ENCODE data around the gene CPLANE2.
A peak's percentile ranks its signal among the peaks of the same experiment; 100 is the strongest.
"Not testable (repeated sequence)": the region's sequence is repeated elsewhere in the genome, so short reads cannot be mapped to it uniquely, and the experiment has no call there.

Gene CPLANE2

DNA sequence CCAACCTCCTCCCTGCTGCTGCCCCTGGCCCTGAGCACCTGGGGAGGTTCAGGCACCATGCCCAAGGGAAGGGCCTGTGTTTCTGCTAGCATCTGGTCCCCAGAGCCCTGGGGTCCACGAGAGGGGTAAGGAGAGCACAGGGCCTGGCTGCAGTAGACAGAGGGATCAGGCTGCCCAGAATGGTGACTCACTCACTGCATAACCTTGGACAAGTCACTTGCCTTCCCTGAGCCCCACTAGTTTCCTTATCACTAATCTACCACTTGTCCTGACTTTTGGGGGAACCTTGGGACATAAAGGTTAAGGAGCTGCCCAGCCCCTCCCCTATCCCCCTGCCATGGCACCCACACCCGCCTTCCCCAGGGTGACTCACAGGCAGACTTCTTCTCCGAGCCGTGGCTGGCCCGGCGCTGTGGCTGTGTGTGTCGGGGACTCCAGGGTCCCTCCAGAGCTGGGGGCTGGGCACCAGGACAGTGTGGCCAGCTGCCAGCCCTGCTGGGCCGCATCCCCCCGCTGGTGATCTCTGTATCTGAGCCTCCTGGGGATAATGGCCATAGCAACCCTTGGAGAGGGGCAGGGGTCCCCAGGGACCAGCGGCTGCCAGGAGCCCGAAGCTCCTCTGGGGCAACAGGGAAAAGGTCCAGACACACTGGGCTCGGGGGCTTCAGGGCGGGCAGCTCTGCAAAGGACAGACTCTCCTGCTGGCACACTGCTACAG is 28.6 kb downstream of the CPLANE2 start:
- no peak for DNase-seq

DNA sequence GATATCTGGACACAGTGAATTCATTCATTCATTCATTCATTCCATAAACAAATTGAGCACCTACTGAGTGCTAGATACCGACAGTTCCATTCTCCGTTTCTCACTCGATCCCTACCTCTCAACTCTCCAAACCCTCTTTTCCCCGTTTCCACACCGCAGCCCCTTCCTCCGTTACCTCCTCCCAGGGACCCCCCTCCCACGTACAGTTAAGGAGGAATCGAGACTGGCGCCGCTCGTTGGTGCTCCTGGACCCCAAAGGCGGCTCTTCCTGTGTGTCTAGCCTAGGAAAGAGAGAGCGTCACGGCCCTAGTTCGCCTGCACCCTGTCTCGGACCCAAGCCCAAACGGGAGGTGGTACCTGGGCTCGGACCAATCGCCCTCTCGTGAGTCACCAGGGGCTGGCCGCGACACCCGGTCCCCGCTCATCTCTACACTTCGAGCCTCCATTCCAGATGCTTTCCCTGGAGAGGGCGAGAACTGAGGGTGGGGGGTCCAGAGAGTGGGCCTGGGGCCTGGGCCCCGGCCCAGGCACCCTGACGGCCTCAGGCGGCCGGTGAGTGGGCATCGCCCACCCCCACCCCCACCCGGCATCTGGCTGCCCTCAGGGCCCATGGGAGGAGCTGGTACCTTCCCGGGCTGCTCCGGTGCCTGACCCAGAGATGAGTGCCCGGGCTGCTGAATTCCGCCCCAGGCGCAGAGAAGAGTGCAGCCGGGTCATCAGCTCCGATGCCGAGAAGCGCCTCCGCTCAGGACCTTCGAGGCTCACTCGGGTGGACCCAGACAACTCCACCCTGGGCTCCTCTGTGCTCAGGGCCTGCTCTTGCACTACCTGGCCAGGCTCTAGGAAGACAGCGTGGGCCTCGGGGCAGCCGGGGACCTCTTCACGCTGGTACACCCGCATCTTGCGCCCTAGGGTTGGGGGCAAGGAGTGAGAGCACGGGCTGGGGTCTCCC is 29.4 kb downstream of the CPLANE2 start:
- DNase-seq: no peak

DNA sequence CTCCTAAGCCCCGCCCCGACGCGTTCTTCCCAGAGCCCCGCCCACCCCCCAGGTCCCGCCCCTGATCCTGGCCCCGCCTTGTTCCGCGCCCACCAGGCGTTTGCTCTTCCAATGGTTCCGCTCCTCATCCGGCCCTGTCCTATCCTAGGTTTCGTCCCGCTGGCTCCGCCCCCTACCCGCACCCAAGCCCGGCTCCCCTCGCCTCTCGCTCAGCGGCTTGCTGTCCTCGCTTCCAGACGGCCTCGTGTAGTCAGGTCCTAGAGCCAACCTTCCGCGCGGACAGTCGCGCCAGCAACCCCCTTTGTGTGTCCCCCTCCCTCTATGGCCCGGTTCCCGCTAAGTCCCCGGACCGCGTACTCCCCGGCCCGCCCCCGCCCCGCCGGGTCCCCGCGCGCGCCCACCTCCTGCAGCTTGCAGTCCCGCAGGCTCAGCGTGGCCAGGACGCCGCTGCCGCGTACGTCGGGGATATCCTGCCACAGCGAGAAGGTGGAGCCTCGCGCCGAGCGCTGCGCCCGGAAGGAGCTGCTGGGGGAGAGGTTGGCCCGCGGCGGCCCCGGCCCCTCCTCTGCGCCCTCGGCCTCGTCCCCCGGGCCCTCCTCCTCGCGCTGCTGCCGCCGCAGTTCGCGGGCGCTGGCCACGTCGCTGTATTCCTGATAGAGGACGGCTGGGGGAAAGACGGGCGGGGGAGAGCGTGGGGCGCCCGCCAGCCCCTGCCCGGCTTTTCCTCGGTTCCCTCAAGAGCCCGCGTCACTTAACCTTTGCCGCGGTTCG is 30.3 kb downstream of the CPLANE2 start:
- peak; percentile 94 to 95 for DNase-seq

DNA sequence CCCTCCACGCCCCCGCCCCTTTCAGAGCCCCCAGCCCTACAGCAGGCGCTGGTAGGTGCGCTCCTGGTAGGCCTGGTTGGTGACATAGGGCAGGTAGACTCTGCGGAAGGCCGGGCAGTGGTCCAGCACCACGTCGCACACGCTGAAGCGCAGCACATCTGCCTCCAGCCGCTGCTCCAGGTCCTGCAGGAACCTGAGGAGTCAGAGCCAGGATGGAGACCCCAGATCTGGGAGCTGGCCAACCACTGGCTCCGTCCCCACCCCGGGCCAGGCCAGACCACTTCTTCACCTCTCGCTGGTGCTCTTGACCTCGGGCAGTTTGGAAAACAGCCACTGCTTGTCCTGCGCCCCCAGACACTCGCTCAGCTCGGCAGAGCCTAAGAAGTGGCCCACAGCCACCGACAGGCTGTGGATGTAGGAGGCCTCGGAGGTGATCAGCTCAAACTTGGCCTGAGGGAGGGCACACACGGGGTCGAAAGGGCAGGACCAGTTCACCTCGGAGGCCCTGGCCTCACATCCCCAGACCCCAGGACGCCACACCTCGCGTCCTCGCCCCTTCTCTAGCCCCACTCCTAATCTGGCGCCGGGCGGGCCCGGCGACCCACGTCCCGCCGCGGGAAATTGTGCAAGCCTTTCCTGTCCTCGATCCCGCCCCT is 31.0 kb downstream of the CPLANE2 start:
- DNase-seq: no peak

DNA sequence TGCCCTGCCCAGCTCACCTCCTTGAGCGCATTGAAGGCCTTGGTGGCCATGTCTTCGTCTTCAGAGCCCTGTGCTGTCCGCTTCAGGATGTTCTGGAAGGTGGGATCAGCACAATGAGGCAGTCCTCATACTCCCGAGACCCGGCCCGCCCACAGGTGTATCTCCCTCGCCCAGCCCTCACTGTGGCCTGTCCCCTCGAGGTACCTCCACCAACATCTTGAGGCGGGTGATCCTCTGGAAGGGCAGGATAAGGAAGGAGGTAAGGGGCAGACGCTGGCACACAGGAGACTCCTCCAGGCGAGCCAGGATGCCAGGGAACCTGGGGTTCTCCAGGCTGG is 31.7 kb downstream of the CPLANE2 start:
- no peak for DNase-seq

DNA sequence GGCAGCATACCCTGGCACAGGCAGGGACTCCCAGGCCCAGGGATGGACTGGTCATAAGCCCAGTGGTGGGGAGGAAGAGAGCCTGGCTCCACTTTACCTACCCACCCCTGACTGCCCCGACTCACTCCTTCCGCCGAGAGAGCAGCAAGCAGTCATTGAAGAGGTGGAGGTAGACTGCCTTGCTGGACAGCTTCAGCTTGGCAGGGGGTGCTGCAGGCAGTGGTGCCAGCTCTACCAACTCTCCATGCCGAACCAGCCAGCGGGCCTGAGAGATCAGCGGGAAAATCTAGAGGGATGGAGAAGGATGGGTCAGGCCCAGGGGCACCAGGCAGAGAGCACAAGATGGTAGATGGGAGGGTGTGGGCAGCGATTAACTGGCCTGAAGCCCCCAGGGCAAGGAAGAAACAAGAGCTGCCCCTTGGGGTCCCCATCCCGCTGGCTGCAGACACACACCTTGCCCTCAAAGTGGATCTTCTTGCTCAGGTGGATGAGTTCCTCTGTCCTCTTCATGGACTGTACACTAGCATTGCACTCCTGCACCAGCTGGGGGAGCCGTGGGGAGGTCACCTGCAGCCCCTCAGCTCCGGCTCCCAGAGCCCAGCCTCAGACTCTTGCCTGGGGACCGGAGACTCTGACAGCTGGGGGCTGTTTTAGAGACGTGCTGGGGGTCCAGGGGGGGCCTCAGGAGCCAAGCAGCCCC is 32.2 kb downstream of the CPLANE2 start:
- DNase-seq: peak; percentile 39 to 42

DNA sequence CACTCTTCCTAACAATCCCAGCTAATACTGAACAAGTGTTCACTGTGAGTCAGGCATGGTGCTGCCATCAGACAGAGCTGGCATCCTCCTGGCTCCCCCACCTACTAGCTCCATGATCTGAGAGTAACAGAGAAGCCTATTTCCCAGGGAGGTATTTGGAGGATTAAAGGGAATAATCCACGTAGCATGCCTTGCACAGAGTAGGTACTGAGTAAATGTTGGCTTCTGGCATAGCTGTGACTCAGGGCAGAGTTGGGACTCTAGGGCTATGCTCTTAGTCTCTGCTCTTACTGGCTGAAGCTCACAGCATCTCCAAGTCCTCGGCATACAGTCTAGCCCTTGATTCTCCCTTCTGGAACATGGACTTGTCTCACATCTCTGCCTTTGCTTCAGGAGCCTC is 32.8 kb downstream of the CPLANE2 start:
- DNase-seq: no peak

DNA sequence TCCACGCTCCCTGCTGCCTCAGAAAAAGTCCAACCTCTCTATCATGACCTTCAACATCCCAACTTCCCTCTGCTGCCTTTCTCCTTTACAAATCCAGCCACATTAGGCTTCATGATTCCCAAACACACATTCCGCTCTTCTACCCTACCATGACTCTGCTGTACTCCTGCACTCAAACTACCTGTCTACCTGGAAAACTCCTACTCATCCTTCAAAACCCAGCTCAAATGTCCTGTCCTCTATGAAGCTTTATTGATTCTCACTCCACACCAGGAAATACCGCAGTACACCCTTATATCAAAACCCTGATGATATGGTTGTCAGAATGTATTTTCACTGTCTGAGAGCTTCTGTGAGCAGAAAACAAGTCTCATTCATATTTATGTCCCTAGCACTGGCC is 33.4 kb downstream of the CPLANE2 start:
- no peak for DNase-seq

DNA sequence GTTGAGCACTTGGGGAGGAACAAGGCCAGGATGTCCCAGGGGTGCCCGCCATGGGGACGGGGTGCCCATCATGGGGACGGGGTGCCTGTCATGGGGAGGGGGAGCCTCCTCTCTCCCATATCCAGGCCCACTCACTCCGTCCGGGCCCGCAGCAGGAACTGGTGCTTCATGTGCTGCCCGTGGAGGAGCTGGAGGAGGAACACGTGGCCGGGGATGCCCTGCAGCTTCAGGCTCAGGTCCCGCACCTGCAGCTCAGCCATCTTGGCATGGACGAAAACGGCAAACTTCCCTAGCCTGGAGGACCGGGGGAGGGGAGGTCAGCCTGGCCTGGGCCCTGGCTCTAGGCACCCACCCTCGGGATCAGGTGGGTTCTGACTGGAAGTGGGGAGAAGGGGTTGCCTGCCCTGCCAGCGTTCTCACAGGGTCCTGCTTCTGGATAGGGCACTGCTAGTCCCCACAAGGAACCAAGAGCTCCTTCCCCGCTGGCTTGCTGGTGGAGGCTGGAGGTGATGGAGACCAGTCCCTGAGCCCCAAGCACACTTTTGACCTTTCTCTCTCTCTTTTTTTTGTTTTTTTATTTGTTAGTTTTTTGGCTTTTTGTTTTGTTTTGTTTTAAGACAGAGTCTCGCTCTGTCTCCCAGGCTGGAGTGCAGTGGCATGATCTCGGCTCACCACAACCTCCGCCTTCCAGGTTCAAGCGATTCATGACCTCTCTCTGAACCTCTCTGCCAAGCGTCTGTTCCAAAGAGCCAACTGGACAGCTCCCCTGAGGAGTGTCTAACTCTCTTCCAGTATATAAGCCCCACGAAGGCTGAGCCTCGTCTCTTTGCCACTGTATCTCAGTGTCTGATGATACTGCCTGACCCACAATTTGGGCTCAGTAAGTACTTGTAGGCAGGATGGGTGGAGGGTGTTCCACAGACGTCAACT is 34.4 kb downstream of the CPLANE2 start:
- no peak for DNase-seq

DNA sequence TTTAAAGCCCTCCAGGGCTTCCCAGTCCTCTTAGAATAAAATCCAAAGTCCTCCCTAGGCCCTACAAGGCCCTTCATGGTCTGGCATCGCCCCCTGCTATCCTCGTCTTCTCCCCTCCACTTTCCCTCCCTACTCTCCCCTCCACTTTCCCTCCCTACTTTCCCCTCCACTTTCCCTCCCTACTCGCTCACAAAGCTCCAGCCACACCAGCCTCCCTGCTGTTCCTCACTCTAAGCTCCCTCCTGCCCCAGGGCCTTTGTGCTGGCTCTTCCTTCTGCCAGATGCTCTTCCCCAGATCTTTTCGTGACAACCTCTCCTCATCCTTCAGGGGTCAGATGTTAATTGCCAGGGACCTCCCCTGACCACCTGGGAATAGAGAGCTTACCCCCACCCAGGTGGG is 37.3 kb downstream of the CPLANE2 start:
- no peak for DNase-seq

DNA sequence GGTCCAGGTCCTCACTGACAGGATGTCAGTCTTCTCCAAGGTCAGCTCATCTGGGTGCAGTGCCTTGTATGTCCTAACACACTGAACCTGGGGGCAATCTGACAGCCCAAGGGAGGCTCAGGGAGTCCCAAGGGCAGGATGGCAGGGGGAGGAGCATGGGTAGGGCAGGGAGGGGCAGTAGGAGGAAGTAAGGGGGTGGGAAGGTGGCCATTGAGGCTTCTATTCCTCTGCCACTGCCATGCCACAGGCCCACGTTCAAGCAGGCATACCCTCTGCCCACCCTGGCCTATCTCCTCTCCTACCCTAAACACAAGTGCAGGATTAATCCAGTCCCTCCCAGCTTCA is 37.9 kb downstream of the CPLANE2 start:
- no peak for DNase-seq

DNA sequence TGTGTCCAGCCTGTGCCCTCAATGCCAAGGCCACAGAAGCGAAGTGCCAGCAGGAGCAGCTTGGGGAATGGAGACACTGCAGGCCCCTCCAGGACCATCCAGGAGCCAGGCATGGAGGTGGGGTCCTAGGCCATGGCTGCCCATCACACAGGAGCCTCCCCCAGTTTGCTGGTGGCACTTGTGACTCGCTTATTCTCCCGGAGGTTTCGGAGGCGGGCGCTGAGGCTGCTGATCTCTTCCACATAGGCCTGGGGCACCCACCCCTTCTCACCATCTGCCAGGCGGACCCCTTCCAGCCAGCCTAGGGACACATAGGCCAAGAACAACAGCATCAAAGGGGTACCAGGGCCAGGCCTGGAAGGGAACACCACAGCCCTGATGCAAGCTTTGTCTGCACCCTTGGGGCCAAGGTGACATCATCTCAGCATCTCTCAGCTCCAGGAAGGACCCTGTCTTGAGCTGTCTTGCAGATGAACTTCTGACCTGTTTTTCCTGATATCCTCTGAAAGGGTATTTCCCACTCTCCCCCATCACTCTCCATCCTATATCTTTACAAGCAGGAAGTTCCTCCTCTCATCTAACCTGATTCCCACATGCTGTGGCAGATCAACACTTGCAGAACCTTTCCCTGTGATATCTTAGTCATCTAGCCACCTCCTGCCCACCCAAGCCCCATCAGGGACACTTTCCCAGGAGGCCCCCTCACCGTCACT is 38.4 kb downstream of the CPLANE2 start:
- no peak for DNase-seq

DNA sequence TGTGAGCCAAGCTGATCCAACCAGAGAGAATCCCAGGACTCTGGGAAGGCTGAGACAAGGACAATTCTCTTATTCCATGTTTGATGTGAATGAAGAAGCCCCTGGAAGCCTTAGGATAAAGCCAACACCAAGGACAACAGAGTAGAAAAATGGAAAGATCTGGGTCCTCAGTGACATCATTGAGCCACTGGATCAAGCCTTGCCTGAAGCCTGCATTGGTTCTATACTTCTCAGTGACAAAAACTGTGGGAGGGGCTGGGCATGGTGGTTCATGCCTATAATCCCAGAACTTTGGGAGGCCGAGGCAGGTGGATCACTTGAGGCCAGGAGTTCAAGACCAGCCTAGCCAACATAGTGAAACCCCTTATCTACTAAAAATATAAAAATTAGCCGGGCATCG is 40.1 kb downstream of the CPLANE2 start:
- no peak for DNase-seq

DNA sequence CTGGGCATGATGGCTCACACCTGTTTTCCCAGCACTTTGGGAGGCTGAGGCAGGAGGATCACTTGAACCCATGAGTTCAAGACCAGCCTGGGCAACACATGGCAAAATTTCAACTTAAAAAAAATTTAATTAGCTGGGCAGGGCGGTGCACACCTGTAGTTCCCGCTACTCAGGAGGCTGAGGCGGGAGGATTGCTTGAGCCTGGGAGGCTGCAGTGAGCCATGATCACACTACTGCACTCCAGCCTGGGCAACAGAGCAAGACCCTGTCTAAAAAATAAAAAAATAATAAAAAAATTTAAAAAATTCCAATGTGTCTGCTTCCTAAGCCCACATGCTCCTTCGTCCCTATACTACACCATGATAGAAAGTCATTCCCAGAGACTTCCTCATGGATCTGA is 40.8 kb downstream of the CPLANE2 start:
- not testable (repeated sequence) for DNase-seq

DNA sequence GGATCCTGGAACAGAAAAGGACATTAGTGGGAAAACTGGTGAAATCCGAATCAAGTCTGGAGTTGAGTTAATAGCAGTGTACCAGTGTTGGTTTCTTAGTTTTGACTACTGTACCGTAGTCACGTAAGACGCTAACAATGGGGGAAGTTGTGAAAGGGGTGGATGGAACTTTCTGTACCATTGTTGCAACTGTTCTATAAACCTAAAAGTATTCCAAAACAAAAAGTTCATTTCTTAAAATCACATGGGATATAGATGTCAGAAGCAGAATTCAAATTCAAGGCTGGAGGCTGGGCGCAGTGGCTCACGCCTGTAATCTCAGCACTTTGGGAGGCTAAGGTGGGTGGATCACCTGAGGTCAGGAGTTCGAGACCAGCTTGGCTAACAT is 41.5 kb downstream of the CPLANE2 start:
- no peak for DNase-seq

DNA sequence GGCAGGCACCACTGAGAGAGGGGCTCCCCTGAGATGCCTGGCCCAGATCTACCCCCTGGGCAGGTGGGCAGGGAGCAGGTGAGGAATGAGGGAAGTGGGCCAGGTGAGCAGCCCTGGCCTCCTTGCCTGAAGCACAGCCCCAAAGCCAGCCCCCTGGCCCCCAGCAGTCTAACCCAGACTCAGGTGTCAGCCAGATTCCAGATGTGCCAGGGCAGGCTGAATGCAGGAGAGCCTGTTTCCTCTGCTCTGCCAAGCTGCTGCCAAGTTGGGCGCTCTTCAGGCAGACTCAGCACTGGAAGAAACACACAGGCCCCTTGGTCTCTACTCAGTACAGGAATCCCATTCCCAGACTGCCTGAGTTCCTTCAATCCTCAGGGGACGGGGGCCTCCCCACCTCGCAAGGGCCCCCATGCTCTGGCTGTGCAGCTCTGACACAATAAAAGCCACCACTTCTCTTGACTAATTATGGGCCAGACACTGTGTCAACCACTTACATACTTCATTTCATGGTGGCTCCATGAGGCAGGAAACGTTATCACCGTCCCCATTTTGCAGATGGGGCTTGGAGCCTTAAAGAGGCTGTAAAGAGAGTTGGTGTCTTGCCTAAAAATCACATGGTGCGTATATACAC is 45.0 kb downstream of the CPLANE2 start:
- no peak for DNase-seq

DNA sequence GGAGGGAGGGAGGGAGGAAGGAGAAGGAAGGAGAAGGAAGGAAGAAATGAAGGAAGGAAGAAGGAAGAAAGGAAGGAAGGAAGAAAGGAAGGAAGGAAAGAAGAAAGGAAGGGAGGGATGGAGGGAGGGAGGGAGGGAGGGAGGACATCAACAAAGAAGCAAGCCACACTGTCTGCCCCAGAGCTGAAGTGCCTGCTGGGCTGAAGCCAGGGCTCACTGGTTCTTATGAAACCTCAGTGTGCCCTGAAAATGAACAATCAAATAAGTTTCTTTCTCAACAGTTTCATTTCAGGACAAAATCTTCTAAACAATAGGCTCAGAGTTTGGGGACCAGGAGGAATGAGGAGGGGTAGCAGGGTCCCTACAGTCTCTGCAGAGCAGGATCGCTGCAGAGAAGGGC is 45.7 kb downstream of the CPLANE2 start:
- DNase-seq: no peak

DNA sequence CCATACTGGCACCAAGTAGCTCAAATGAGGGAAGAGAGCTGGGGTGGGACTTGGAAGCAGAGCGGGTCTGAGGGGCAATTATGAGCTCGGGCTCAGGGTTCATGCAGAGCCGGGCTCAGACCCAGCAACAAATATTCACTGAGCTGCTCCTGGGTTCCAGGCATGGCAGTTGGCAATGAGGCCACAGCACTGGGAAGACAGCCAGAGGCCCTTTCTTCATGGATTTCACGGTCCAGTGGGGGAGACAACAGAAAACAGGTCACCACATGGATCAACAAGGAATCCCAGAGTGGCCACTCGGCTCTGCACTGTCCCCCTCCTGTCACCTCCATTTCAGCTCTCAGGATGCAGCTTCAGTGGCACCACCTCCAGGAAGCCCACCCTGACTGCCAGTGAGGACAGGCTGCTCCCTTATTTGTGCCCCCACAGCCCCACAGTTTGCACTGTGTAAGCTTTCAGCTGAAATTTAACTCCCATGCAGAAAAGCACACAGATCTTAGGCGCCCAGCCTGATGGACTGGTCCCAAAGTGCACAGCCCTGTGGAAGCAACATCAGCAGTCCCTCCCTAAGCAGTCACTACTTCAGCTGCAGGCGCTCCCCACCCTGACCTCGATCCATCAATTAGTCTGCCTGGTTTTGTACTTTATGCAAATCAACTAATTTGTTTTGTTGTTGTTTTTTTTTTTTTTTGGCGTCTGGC is 46.9 kb downstream of the CPLANE2 start:
- DNase-seq: no peak

DNA sequence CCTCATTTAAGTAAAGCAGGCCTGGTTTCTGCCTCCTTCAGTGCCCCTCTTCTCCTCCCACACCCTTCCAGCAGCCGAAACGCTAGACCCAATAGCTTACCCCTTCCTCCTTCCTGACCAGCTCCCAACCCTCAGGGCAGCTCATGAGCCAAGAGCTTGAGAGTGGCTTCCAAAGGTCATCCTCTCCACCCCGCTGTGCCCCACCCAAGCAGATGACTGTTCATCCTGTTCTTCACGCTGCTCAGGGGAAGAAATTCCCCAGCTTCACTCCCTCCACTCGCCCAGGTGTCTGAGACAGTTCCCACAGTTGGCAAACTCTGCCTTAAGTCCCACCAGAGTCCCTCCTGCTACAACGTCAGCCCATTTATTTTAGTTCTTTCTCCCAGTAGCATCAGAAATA is 48.0 kb downstream of the CPLANE2 start:
- DNase-seq: no peak

Data from stimulated activated CD4-positive, alpha-beta T cell treated with anti-CD3 and anti-CD28 coated beads, Interleukin-2, amount 100 ng/mL, for 24 hours (primary cell).